Right lobe of liver (tissue), 6 donors: ENCODE data around the gene PLXNA2. TPM values are rescaled to one million over a fixed set of nuclear protein-coding genes. Genes with fewer than 3 reads are reported as not detected.

ENCODE experiments used
- ATAC-seq, 4 donors: fragments of 200-7000 bp; cut with Tn5 transposase; one replicate each; pipeline ENCODE4 v1.9.1; 2020; ENCODE audit warnings: mild to moderate bottlenecking in 4 of 4, moderate library complexity in 4 of 4
- DNase-seq, 3 donors: peaks; one replicate each; pipeline ENCODE4 v3.0.0-alpha.2; 2020
- H3K27ac ChIP-seq, 3 donors: fragments of 200-600 bp; one replicate each; pipeline ENCODE4 v1.8.0; 2022
- H3K27me3 ChIP-seq, 2 donors: fragments of 200-600 bp; one replicate each; pipeline ENCODE4 v1.8.0; 2022
- H3K36me3 ChIP-seq, 4 donors: fragments of 200-600 bp; sonication (generic) in 1 of 4; one replicate each; pipeline versions ENCODE4 v1.5.1 to v1.8.0; 2017 to 2022; ENCODE audit warnings: control low read depth in 1 of 4
- H3K4me1 ChIP-seq, 4 donors: fragments of 200-600 bp; sonication (generic) in 1 of 4; one replicate each; pipeline versions ENCODE4 v1.5.1 to v1.8.0; 2017 to 2022; ENCODE audit warnings: control low read depth in 1 of 4
- H3K4me3 ChIP-seq, 3 donors: fragments of 200-600 bp; one replicate each; pipeline ENCODE4 v1.8.0; 2022
- H3K9me3 ChIP-seq, 4 donors: fragments of 200-600 bp; sonication (generic) in 1 of 4; one replicate each; pipeline versions ENCODE4 v1.5.1 to v1.8.0; 2017 to 2022; ENCODE audit warnings: control low read depth in 1 of 4
- CTCF ChIP-seq, 4 donors: fragments of 200-600 bp in 3 of 4; fragments of 450-650 bp in 1 of 4; IDR thresholded peaks; one replicate each; pipeline versions ENCODE4 v1.5.1 to v1.8.0; 2016 to 2022; ENCODE audit warnings: antibody characterized with exemption in 4 of 4, mild to moderate bottlenecking in 2 of 4
- POLR2A ChIP-seq: fragments of 450-650 bp; IDR thresholded peaks from one replicate; pipeline ENCODE4 v1.6.1; 2017; ENCODE audit warnings: antibody characterized with exemption, mild to moderate bottlenecking
- WGBS: methylation state at CpG from one replicate; pipeline ENCODE4 v1.1.6; 2018; ENCODE audit warnings: low coverage, low lambda C conversion rate; ENCODE audit not compliant: insufficient coverage; ENCODE audit errors: missing lambda C conversion rate; 5-methylcytosine and 5-hydroxymethylcytosine counted together
- intact Hi-C, 2 donors: fragments of 100-400 bp; cut with DNase I; formaldehyde crosslinking; loops; one replicate each; pipeline versions ENCODE4 v1.11.2 to v1.14.1; 2022
- total RNA-seq, 6 experiments: library from RNA; depleted of rRNA in 2 of 6; stranded (reverse); fragments of >200 nt in 2 of 6; fragmentation: NEBNext Ultra II Directional in 3 of 6; extraction: Animal tissue kit (Norgen Biotek cat#: 25700) in 3 of 6; gene quantifications; one replicate each; pipeline versions ENCODE4 v1.1.0 to v1.2.4, GENCODE V29; 2016 to 2023
- donor health status: DM: no; HTN: yes; CAD: no.
- donor health status: DM: no; HTN: no; CAD: no.
- donor health status: DM: no; HTN: no; CAD: no.
- donor health status: DM: no; HTN: yes; CAD: no.
- donor health status: DM: no; HTN: yes; CAD: no.

The PLXNA2 gene
- total RNA-seq, 6 experiments from 2014 or later, result 5.6 to 20.8 (median 9.3) TPM

DNA sequence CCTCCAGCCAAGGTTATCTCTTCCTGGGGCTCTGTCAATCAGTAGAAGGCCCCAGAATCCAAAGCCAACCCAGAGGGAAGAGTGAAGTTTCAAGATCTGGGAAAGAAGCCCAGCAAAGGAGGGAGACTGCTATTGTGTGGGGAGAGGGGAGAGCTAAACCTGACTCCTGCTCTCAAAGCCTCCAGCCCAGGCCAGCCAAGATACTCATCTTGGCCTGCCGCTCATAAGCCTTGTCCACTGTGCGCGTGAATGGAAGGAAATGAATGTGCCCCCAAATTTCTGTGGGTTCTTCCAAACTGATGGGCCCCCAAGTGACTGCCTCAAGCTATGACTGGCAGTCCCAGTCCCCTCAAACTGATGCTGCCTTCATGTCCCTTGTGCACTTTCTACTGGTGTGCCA is 2.0 kb downstream of the PLXNA2 start:
- ATAC-seq (no peak), DNase-seq (no peak)
- Histone ChIP-seq H3K27ac (no peak overlapping the region), H3K27me3 (no peaks in the 10 kb centered on the region), H3K4me1 (peaks cover 0 to 41% (median 13%) of the 10 kb centered on the region in 4 donors), H3K4me3 (no peak overlapping the region), H3K9me3 (no peaks in the 10 kb centered on the region), H3K36me3 (no peaks in the 10 kb centered on the region)
- WGBS, result no CpG with 5 or more reads among the region's 3 CpGs
- intact Hi-C loops, result loop anchor here in 1 of 2 donors (10.0 kb wide), 2 partner anchors 117 to 207 kb away; no protein-coding TSS in a partner anchor
- TF ChIP-seq POLR2A (no peak), CTCF (IDR thresholded peaks at IDR 0.05) (no peak)

GRCh38 chr1:208241512-208241911 is 2.7 kb downstream of the PLXNA2 start:
- no peaks in the 10 kb centered on the region for H3K9me3 ChIP-seq
- TF ChIP-seq CTCF (IDR thresholded peaks at IDR 0.05) (no peak), POLR2A (no peak)
- DNase-seq, result no peak
- H3K27ac ChIP-seq, result no peak overlapping the region
- peaks cover 0 to 45% (median 17%) of the 10 kb centered on the region in 4 donors for H3K4me1 ChIP-seq
- 92% methylated on average over 5 of the region's 5 CpGs for WGBS
- H3K27me3 ChIP-seq, result no peaks in the 10 kb centered on the region
- no peak overlapping the region for H3K4me3 ChIP-seq
- intact Hi-C loops, result loop anchor here in 1 of 2 donors (10.0 kb wide), 2 partner anchors 117 to 207 kb away; no protein-coding TSS in a partner anchor
- H3K36me3 ChIP-seq, result no peaks in the 10 kb centered on the region
- no peak for ATAC-seq

GRCh38 chr1:208240662-208241355 is 3.4 kb downstream of the PLXNA2 start:
- H3K4me3 ChIP-seq, result no peak overlapping the region
- no peak for ATAC-seq

More at GRCh38 chr1:208240662-208241355, 3.4 kb downstream of the PLXNA2 start:
- 71% methylated on average over 3 of the region's 3 CpGs for WGBS
- Histone ChIP-seq H3K27me3 (no peaks in the 10 kb centered on the region), H3K9me3 (no peaks in the 10 kb centered on the region), H3K36me3 (no peaks in the 10 kb centered on the region), H3K4me1 (peaks cover 0 to 52% (median 20%) of the 10 kb centered on the region in 4 donors), H3K27ac (peak overlapping the region in 2 of 3 donors; percentile 60 to 82)
- TF ChIP-seq POLR2A, result no peak
- TF ChIP-seq CTCF (IDR thresholded peaks at IDR 0.05), result no peak
- DNase-seq, result no peak
- intact Hi-C loops, result loop anchor here in 1 of 2 donors (10.0 kb wide), 2 partner anchors 116 to 206 kb away; no protein-coding TSS in a partner anchor
